DND-41 (cell line): ENCODE measurements around the gene SLC22A4.

ENCODE experiments used
- EZH2 ChIP-seq: IDR thresholded peaks from 3 replicates; pipeline ENCODE4 v1.6.1; 2012; ENCODE audit warnings: borderline replicate concordance, low read depth, mild to moderate bottlenecking, moderate library complexity, low read length, inconsistent platforms; ENCODE audit not compliant: severe bottlenecking
- TF ChIP-seq, protein P1 (sequence below): IDR thresholded peaks from 2 replicates; pipeline ENCODE4 v1.5.1; 2012; ENCODE audit warnings: borderline replicate concordance, low read length, moderate library complexity, mild to moderate bottlenecking; ENCODE audit not compliant: poor library complexity, severe bottlenecking; ENCODE audit errors: extremely low read depth

DNA sequence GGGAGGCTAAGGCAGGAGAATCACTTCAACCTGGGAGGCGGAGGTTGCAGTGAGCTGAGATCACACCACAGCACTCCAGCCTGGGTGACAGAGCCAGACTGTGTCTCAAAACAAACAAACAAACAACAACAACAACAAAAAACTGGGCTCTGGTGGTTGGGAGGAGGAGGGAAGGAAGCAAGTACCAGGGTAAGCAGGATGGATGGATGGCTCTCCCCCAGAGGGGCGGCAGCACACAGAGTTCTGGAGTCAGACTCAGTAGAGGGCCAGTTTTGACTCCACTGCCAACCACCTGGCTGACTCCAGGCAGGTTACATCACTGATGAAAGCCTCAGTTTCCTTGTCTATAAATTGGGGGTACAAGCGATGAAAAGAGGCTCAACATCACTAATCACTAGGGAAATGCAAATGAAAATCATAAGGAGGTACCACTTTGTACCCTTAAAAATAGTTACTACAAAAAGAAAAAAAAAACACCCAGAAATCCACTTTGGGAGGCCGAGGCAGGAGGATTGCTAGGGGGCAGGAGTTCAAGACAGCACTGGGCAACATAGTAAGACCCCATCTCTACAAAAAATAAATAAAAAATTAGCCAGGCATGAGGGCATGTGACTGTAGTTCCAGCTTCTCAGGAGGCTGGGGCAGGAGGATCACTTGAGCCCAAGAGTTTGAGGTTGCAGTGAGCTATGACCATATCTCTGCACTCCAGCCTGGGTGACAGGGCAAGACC is 3.2 kb downstream of the SLC22A4 start:
- TF ChIP-seq, protein P1, sequence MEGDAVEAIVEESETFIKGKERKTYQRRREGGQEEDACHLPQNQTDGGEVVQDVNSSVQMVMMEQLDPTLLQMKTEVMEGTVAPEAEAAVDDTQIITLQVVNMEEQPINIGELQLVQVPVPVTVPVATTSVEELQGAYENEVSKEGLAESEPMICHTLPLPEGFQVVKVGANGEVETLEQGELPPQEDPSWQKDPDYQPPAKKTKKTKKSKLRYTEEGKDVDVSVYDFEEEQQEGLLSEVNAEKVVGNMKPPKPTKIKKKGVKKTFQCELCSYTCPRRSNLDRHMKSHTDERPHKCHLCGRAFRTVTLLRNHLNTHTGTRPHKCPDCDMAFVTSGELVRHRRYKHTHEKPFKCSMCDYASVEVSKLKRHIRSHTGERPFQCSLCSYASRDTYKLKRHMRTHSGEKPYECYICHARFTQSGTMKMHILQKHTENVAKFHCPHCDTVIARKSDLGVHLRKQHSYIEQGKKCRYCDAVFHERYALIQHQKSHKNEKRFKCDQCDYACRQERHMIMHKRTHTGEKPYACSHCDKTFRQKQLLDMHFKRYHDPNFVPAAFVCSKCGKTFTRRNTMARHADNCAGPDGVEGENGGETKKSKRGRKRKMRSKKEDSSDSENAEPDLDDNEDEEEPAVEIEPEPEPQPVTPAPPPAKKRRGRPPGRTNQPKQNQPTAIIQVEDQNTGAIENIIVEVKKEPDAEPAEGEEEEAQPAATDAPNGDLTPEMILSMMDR: no peak
- TF ChIP-seq EZH2: no peak
